ENCODE results near the gene HIPK3. TPM values are rescaled to one million over a fixed set of nuclear protein-coding genes. Genes with fewer than 3 reads are reported as not detected.
"Not testable (repeated sequence)": the region's sequence is repeated elsewhere in the genome, so short reads cannot be mapped to it uniquely, and the experiment has no call there.

Gene HIPK3
- total RNA-seq, 6 donors from 2014 or later: 63.9 to 149 (median 133) TPM

DNA sequence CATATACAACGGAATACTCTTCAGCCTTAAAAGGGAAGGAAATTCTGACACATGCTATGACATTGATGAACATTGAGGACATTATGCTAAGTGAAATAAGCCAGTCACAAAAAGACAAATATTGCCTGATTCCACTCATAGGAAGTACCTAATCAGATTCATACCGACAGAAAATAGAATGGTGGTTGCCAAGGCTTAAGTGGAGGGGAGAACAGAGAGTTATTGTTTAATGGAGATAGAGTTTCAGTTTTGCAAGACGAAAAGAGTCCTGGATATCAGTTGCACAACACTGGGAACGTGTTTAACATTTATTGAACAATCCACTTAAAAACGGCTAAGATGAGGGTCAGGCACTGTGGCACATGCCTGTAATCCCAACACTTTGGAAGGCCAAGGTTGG is 45.6 kb upstream of the HIPK3 start:
- 31 to 42% methylated on average over 5 of the region's 5 CpGs for WGBS, 2 donors
- Histone ChIP-seq H3K27ac (peak overlapping the region; percentile 12 to 76 (median 46)), H3K4me1 (peaks cover 3 to 12% (median 8%) of the 10 kb centered on the region in 4 donors), H3K36me3 (no peaks in the 10 kb centered on the region), H3K9me3 (no peaks in the 10 kb centered on the region), H3K4me3 (no peak overlapping the region), H3K27me3 (no peaks in the 10 kb centered on the region)
- ATAC-seq (ENCODE audit: low FRiP score in 2 of 2): peak; percentile 40 to 48
- TF ChIP-seq POLR2AphosphoS5 (IDR thresholded peaks at IDR 0.05): no peak
- TF ChIP-seq POLR2A (IDR thresholded peaks at IDR 0.05): no peak
- TF ChIP-seq, protein P1, sequence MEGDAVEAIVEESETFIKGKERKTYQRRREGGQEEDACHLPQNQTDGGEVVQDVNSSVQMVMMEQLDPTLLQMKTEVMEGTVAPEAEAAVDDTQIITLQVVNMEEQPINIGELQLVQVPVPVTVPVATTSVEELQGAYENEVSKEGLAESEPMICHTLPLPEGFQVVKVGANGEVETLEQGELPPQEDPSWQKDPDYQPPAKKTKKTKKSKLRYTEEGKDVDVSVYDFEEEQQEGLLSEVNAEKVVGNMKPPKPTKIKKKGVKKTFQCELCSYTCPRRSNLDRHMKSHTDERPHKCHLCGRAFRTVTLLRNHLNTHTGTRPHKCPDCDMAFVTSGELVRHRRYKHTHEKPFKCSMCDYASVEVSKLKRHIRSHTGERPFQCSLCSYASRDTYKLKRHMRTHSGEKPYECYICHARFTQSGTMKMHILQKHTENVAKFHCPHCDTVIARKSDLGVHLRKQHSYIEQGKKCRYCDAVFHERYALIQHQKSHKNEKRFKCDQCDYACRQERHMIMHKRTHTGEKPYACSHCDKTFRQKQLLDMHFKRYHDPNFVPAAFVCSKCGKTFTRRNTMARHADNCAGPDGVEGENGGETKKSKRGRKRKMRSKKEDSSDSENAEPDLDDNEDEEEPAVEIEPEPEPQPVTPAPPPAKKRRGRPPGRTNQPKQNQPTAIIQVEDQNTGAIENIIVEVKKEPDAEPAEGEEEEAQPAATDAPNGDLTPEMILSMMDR (IDR thresholded peaks at IDR 0.05): no peak
- DNase-seq: no peak

- no peaks in the 10 kb centered on the region for H3K27me3 ChIP-seq
- peaks cover 0 to 5% (median 3%) of the 10 kb centered on the region in 4 donors for H3K4me1 ChIP-seq
- H3K9me3 ChIP-seq: no peaks in the 10 kb centered on the region
- peak overlapping the region in 1 of 4 donors; percentile 58 for H3K27ac ChIP-seq
- ATAC-seq (ENCODE audit: low FRiP score in 2 of 2) (peak in 1 of 2 donors; percentile 36), DNase-seq (no peak)
- H3K4me3 ChIP-seq: no peak overlapping the region
- no peak for TF ChIP-seq EP300 (IDR thresholded peaks at IDR 0.05)
- TF ChIP-seq, protein P1 (IDR thresholded peaks at IDR 0.05): no peak
- no peak for TF ChIP-seq POLR2AphosphoS5 (IDR thresholded peaks at IDR 0.05)
- TF ChIP-seq POLR2A (IDR thresholded peaks at IDR 0.05): no peak
- no peaks in the 10 kb centered on the region for H3K36me3 ChIP-seq
Measured at GRCh38 chr11:33214187-33214586, 43.0 kb upstream of the HIPK3 start.

DNA sequence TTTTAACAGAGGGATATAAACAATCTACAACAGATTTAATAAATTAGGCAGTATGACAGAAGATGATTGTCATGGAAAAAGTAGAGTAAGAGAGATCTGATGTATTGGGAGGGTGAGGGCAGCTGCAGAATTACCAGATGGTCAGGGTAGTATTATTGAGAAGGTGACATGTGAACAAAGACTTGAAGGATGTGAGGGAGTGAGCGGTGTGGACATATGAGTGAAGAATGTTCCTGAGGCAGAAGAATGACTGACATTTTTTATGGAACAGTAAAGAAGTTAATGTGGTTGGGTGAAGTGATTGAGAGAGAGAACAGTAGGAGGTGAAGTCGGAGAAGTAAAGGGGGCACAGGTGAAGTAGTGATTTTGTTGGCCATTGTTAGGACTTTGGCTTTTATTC is 42.4 kb upstream of the HIPK3 start:
- Histone ChIP-seq H3K9me3 (no peaks in the 10 kb centered on the region), H3K27me3 (no peaks in the 10 kb centered on the region), H3K27ac (peak overlapping the region in 1 of 4 donors; percentile 58), H3K4me3 (no peak overlapping the region), H3K4me1 (peaks cover 0 to 5% (median 3%) of the 10 kb centered on the region in 4 donors), H3K36me3 (no peaks in the 10 kb centered on the region)
- no peak for DNase-seq
- no peak for ATAC-seq (ENCODE audit: low FRiP score in 2 of 2)
- TF ChIP-seq POLR2A (IDR thresholded peaks at IDR 0.05): no peak
- no peak for TF ChIP-seq POLR2AphosphoS5 (IDR thresholded peaks at IDR 0.05)
- TF ChIP-seq, protein P1 (IDR thresholded peaks at IDR 0.05): no peak
- no peak for TF ChIP-seq EP300 (IDR thresholded peaks at IDR 0.05)
- 92 to 97% methylated on average over 2 of the region's 2 CpGs for WGBS, 2 donors

- H3K4me1 ChIP-seq; H3K36me3 ChIP-seq; H3K9me3 ChIP-seq; DNase-seq; H3K4me3 ChIP-seq; H3K27me3 ChIP-seq; H3K27ac ChIP-seq; ATAC-seq (ENCODE audit: low FRiP score in 2 of 2): not testable (repeated sequence)
- 72 to 91% methylated on average over 2 of the region's 2 CpGs for WGBS, 2 donors
Measured at GRCh38 chr11:33216676-33217075, 40.5 kb upstream of the HIPK3 start.

DNA sequence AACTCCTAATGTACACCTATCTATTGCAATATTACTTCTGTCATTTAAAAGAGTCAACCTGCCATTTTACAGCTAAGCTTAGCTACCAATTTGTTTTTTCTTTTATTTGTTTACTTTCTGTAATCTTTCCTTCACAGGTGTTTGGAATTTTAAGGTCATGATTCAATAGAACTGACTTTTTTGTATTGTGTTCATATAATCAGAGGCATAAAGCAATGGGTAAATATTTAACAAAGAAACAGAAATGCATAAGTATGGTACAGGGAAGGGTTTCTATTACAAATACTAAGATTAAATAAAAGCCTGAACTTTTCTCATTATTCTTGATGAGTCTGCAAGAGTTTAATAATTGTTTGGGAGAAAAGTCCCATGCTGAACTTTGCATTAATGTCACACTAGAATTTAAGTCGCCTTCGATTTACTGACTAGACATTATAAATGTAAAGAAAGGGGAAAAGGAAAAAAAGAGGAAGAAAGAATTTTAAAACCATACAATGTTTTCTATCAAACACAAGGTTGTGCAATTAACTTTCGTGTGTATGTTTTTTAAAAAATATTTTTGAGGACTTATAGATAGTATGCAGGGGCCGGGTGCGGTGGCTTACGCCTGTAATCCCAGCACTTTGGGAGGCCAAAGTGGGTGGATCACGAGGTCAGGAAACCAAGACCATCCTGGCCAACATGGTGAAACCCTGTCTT is 35.0 kb upstream of the HIPK3 start:
- no peaks in the 10 kb centered on the region for H3K27me3 ChIP-seq
- H3K27ac ChIP-seq: no peak overlapping the region
- H3K9me3 ChIP-seq: no peaks in the 10 kb centered on the region
- WGBS, 2 donors: 68 to 71% methylated on average over 7 of the region's 7 CpGs
- DNase-seq: no peak
- no peak overlapping the region for H3K4me3 ChIP-seq
- ATAC-seq (ENCODE audit: low FRiP score in 2 of 2): no peak
- TF ChIP-seq, protein P1 (IDR thresholded peaks at IDR 0.05): no peak
- TF ChIP-seq POLR2A (IDR thresholded peaks at IDR 0.05) (no peak), POLR2AphosphoS5 (IDR thresholded peaks at IDR 0.05) (no peak), EP300 (IDR thresholded peaks at IDR 0.05) (no peak)
- no peaks in the 10 kb centered on the region for H3K36me3 ChIP-seq
- no peaks in the 10 kb centered on the region for H3K4me1 ChIP-seq
